Neural cell (in vitro differentiated cells): ENCODE measurements around the gene S100A5. TPM values are rescaled to one million over a fixed set of nuclear protein-coding genes. Genes with fewer than 3 reads are reported as not detected.

ENCODE experiments used
- H2AFZ ChIP-seq: fragments of 200-600, 300-800 bp; sonication (generic), shearing (Covaris generic); 2 replicates; pipeline ENCODE4 v1.6.0; 2014; ENCODE audit warnings: low read depth, mild to moderate bottlenecking, antibody characterized with exemption, low read length, moderate library complexity
- H3F3A ChIP-seq: fragments of 200-600 bp; shearing (Covaris generic); 2 replicates; pipeline ENCODE4 v1.6.1; 2016; ENCODE audit warnings: mild to moderate bottlenecking, moderate library complexity, mixed read lengths, antibody characterized with exemption, low read length; ENCODE audit not compliant: insufficient read depth, poor library complexity, severe bottlenecking
- H3K27ac ChIP-seq: fragments of 200-600, 300-800 bp; sonication (generic), shearing (Covaris generic); 2 replicates; pipeline ENCODE4 v1.5.1; 2014; ENCODE audit warnings: mild to moderate bottlenecking, low read length, moderate library complexity
- H3K27me3 ChIP-seq: fragments of 300-800, 200-600 bp; sonication (generic), shearing (Covaris generic); 2 replicates; pipeline ENCODE4 v1.6.0; 2014; ENCODE audit warnings: mild to moderate bottlenecking, low read depth, low read length, moderate library complexity; ENCODE audit not compliant: insufficient read depth
- H3K36me3 ChIP-seq: fragments of 300-800, 200-600 bp; sonication (generic), shearing (Covaris generic); 2 replicates; pipeline ENCODE4 v1.5.1; 2014; ENCODE audit warnings: mild to moderate bottlenecking, antibody characterized with exemption, low read length, moderate library complexity; ENCODE audit not compliant: insufficient read depth
- H3K4me2 ChIP-seq: fragments of 300-800, 200-600 bp; sonication (generic), shearing (Covaris generic); 2 replicates; pipeline ENCODE4 v1.6.0; 2014; ENCODE audit warnings: mild to moderate bottlenecking, low read length
- H3K4me3 ChIP-seq: fragments of 300-800, 200-600 bp; sonication (generic), shearing (Covaris generic); 2 replicates; pipeline ENCODE4 v1.5.1; 2014; ENCODE audit warnings: mild to moderate bottlenecking, low read length, moderate library complexity
- H3K79me2 ChIP-seq: fragments of 200-600 bp; shearing (Covaris generic); replicated peaks from 2 replicates; pipeline ENCODE4 v1.6.0; 2014; ENCODE audit warnings: mild to moderate bottlenecking, low read length, moderate library complexity; ENCODE audit not compliant: insufficient read depth
- H3K9ac ChIP-seq: fragments of 300-800, 200-600 bp; sonication (generic), shearing (Covaris generic); 2 replicates; pipeline ENCODE4 v1.6.1; 2016; ENCODE audit warnings: mild to moderate bottlenecking, low read length, mixed read lengths
- H3K9me2 ChIP-seq: fragments of 200-600 bp; shearing (Covaris generic); 2 replicates; pipeline ENCODE4 v1.6.1; 2016; ENCODE audit warnings: mild to moderate bottlenecking, low read length, mixed read lengths; ENCODE audit not compliant: insufficient read depth
- H3K9me3 ChIP-seq: fragments of 200-600, 300-800 bp; sonication (generic), shearing (Covaris generic); 2 replicates; pipeline ENCODE4 v1.6.1; 2016; ENCODE audit warnings: mild to moderate bottlenecking, mixed run types, low read length, moderate library complexity, mixed read lengths
- H4K20me1 ChIP-seq: fragments of 200-600 bp; shearing (Covaris generic); 2 replicates; pipeline ENCODE4 v1.6.1; 2016; ENCODE audit warnings: mild to moderate bottlenecking, mixed run types; ENCODE audit not compliant: insufficient read depth
- CTCF ChIP-seq: fragments of 450-650 bp; IDR thresholded peaks from 2 replicates; pipeline ENCODE4 v1.5.1; 2014; ENCODE audit warnings: antibody characterized with exemption, mild to moderate bottlenecking, moderate library complexity; ENCODE audit not compliant: poor library complexity, severe bottlenecking
- EP300 ChIP-seq: fragments of 450-650 bp; conservative IDR thresholded peaks from 2 replicates; pipeline ENCODE4 v1.6.1; 2014; ENCODE audit warnings: antibody characterized with exemption, mild to moderate bottlenecking, moderate library complexity; ENCODE audit not compliant: poor library complexity, severe bottlenecking
- EZH2 ChIP-seq: fragments of 200-600, 300-800 bp; shearing (Covaris generic), sonication (generic); IDR thresholded peaks from 2 replicates; pipeline ENCODE4 v1.6.1; 2014; ENCODE audit warnings: antibody characterized with exemption, low read length, borderline replicate concordance, mild to moderate bottlenecking; ENCODE audit not compliant: insufficient read depth, poor library complexity, severe bottlenecking
- MXI1 ChIP-seq: fragments of 450-650 bp; conservative IDR thresholded peaks from 2 replicates; pipeline ENCODE4 v1.6.1; 2014; ENCODE audit warnings: antibody characterized with exemption, mild to moderate bottlenecking; ENCODE audit not compliant: poor library complexity, severe bottlenecking
- POLR2AphosphoS5 ChIP-seq: IDR thresholded peaks from 2 replicates; pipeline ENCODE4 v1.6.1; 2012
- RAD21 ChIP-seq: fragments of 450-650 bp; conservative IDR thresholded peaks from 2 replicates; pipeline ENCODE4 v1.6.1; 2014; ENCODE audit warnings: antibody characterized with exemption, mild to moderate bottlenecking, moderate library complexity
- SMC3 ChIP-seq: fragments of 450-650 bp; conservative IDR thresholded peaks from 2 replicates; pipeline ENCODE4 v1.6.1; 2014; ENCODE audit warnings: antibody characterized with exemption, mild to moderate bottlenecking, moderate library complexity; ENCODE audit not compliant: poor library complexity
- TAF1 ChIP-seq: IDR thresholded peaks from 2 replicates; pipeline ENCODE4 v1.6.1; 2012; ENCODE audit warnings: low read depth
- polyA plus RNA-seq: library from polyadenylated mRNA; depleted of rRNA; stranded (reverse); fragments of >200 nt; gene quantifications from 2 replicates; pipeline ENCODE4 v1.2.3, GENCODE V29; 2014
- TF ChIP-seq, protein P1 (sequence below): IDR thresholded peaks from 2 replicates; pipeline ENCODE4 v1.6.1; 2012; ENCODE audit warnings: borderline replicate concordance

Gene S100A5
- polyA plus RNA-seq, 1 donor from 2014 or later, result not detected

DNA sequence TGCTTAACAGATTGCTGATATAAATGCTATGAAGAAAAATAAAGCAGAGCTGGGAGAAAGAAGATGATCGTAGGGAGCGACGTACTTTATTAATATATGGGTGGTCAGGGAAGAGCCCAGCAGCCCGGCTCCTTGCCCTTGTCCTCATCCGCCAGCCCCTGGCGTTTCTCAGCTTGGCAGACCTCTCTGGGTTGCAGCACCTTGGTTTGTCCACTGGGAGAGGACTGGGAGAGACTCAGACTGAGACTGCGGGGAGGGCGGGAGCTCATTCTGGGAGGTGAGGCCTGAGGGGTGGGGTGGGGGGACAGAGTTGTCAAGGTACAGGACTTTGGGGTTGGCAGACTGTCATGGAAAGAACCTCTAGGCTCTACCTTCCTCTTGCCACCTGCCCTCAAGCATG lies 11.6 kb upstream of the S100A5 start:
- Histone ChIP-seq H3K36me3 (no peaks in the 10 kb centered on the region), H4K20me1 (no peaks in the 10 kb centered on the region), H2AFZ (no peak overlapping the region), H3K4me3 (no peak overlapping the region), H3K79me2 (no peaks in the 10 kb centered on the region), H3F3A (no peaks in the 10 kb centered on the region), H3K9me3 (no peaks in the 10 kb centered on the region), H3K9me2 (no peaks in the 10 kb centered on the region), H3K27ac (no peak overlapping the region), H3K9ac (no peak overlapping the region), H3K27me3 (no peaks in the 10 kb centered on the region), H3K4me2 (no peak overlapping the region)
- TF ChIP-seq MXI1 (no peak), SMC3 (no peak), RAD21 (no peak), TAF1 (no peak), CTCF (no peak), EZH2 (no peak), POLR2AphosphoS5 (no peak), EP300 (no peak)
- TF ChIP-seq, protein P1, sequence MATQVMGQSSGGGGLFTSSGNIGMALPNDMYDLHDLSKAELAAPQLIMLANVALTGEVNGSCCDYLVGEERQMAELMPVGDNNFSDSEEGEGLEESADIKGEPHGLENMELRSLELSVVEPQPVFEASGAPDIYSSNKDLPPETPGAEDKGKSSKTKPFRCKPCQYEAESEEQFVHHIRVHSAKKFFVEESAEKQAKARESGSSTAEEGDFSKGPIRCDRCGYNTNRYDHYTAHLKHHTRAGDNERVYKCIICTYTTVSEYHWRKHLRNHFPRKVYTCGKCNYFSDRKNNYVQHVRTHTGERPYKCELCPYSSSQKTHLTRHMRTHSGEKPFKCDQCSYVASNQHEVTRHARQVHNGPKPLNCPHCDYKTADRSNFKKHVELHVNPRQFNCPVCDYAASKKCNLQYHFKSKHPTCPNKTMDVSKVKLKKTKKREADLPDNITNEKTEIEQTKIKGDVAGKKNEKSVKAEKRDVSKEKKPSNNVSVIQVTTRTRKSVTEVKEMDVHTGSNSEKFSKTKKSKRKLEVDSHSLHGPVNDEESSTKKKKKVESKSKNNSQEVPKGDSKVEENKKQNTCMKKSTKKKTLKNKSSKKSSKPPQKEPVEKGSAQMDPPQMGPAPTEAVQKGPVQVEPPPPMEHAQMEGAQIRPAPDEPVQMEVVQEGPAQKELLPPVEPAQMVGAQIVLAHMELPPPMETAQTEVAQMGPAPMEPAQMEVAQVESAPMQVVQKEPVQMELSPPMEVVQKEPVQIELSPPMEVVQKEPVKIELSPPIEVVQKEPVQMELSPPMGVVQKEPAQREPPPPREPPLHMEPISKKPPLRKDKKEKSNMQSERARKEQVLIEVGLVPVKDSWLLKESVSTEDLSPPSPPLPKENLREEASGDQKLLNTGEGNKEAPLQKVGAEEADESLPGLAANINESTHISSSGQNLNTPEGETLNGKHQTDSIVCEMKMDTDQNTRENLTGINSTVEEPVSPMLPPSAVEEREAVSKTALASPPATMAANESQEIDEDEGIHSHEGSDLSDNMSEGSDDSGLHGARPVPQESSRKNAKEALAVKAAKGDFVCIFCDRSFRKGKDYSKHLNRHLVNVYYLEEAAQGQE, result no peak

GRCh38 chr1:153550827-153551500 lies 10.2 kb upstream of the S100A5 start:
- TF ChIP-seq CTCF (no peak), EZH2 (no peak), TAF1 (no peak), EP300 (no peak), MXI1 (no peak), SMC3 (no peak), RAD21 (no peak), POLR2AphosphoS5 (no peak)
- TF ChIP-seq, protein P1, result no peak
- Histone ChIP-seq H3K36me3 (no peaks in the 10 kb centered on the region), H3K9ac (no peak overlapping the region), H3K9me2 (no peaks in the 10 kb centered on the region), H3K27me3 (no peaks in the 10 kb centered on the region), H3K4me2 (no peak overlapping the region), H3K27ac (no peak overlapping the region), H3K9me3 (no peaks in the 10 kb centered on the region), H2AFZ (no peak overlapping the region), H3K79me2 (no peaks in the 10 kb centered on the region), H4K20me1 (no peaks in the 10 kb centered on the region), H3K4me3 (no peak overlapping the region), H3F3A (no peaks in the 10 kb centered on the region)
